Duodenal mucosa (tissue), 2 donors: ENCODE results near the gene TGFBR1.

ENCODE experiments used
- H3K27ac ChIP-seq: one replicate; pipeline ENCODE4 v1.7.0; 2013; ENCODE audit warnings: low read depth, low read length
- H3K27me3 ChIP-seq, 2 donors: one replicate each; pipeline ENCODE4 v1.7.0; 2013; ENCODE audit warnings: low read length in 2 of 2, control low read depth in 1 of 2; ENCODE audit not compliant: insufficient read depth in 2 of 2, control insufficient read depth in 1 of 2
- H3K36me3 ChIP-seq, 2 donors: one replicate each; pipeline ENCODE4 v1.7.0; 2013; ENCODE audit warnings: low read length in 2 of 2, control low read depth in 1 of 2; ENCODE audit not compliant: insufficient read depth in 2 of 2, control insufficient read depth in 1 of 2
- H3K4me1 ChIP-seq, 2 donors: one replicate each; pipeline ENCODE4 v1.7.0; 2013; ENCODE audit warnings: low read length in 2 of 2, control low read depth in 1 of 2; ENCODE audit not compliant: insufficient read depth in 2 of 2, control insufficient read depth in 1 of 2
- H3K4me3 ChIP-seq, 2 donors: one replicate each; pipeline ENCODE4 v1.7.0; 2013; ENCODE audit warnings: low read length in 2 of 2, low read depth in 1 of 2
- H3K9ac ChIP-seq, 2 donors: one replicate each; pipeline ENCODE4 v1.7.0; 2013; ENCODE audit warnings: low read length in 2 of 2, low read depth in 1 of 2
- H3K9me3 ChIP-seq, 2 donors: one replicate each; pipeline ENCODE4 v1.7.0; 2013; ENCODE audit warnings: low read length in 2 of 2, control low read depth in 1 of 2; ENCODE audit not compliant: control insufficient read depth in 1 of 2

The TGFBR1 gene

DNA sequence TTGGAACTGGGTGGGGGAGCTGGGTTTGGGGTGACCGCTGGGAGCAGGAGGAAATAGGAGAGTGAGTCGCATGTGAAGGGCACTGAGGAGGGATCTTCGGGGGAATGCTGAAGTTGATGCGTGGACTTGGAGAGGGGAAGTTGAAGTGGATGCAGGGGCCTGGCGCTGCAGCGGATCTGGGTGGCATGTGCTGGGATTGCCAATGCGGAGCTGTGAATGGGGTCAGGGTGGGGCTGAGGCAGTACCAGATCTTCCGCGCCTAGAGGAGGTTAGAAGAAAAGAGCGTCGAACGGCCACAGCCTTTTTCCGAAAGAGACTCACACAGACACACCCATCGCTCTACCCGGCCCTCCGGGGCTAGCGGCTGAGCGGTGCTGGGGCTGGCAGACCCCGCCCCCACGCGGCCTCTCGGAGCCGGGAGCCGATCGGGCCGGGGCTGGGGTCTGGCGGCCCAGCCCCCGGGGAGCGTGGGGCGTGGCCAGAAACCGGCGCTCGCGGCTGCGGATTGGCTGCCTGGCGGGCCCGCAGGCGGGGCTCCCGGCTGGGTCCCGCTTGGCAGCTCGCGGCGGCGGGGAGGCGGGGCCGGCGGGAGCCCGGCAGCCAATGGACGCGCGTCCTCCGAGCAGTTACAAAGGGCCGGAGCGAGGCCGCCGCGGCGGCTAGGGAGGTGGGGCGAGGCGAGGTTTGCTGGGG lies at the start of gene TGFBR1:
TGFBR1 (plus strand) TSS at position 655 of the 693 bp plus-strand sequence. CDS start 93 bp downstream, outside the sequence.
- no peaks in the 10 kb centered on the region for H3K27me3 ChIP-seq

DNA sequence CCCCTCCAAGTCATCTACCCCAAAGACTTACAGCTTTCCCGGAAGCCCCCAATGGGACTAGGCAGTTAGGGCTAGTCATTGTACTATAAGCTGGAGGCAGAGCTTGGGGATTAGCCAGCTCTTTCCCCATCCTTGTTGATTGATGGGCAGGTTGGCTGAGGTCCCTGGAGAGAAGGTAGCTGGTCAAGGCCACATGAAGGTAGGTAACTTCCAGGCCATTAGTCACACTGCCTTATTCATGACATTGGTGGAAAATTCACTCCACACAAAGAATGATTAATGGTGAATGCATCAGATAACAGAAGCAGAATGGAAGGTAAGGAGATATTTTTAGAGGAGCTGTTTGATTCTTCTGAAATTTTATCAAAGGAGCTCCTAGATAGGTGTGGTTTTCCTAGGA lies 49.5 kb upstream of the TGFBR1 start:
- Histone ChIP-seq H3K27me3 (no peaks in the 10 kb centered on the region), H3K36me3 (no peaks in the 10 kb centered on the region), H3K4me1 (peaks cover 0 to 33% of the 10 kb centered on the region in 2 donors), H3K27ac (no peak overlapping the region), H3K9ac (no peak overlapping the region), H3K4me3 (no peak overlapping the region), H3K9me3 (no peaks in the 10 kb centered on the region)

More for the DNA sequence above, at the start of gene TGFBR1:
- H3K9me3 ChIP-seq: no peaks in the 10 kb centered on the region
- H3K4me3 ChIP-seq: peak within 1 kb of the TSS; percentile 83 to 86
- peak within 1 kb of the TSS; percentile 77 to 82 for H3K9ac ChIP-seq
- peaks cover 39 to 52% of the 10 kb centered on the region in 2 donors for H3K4me1 ChIP-seq
- H3K27ac ChIP-seq: peak within 1 kb of the TSS; percentile 81
- no peaks in the 10 kb centered on the region for H3K36me3 ChIP-seq

DNA sequence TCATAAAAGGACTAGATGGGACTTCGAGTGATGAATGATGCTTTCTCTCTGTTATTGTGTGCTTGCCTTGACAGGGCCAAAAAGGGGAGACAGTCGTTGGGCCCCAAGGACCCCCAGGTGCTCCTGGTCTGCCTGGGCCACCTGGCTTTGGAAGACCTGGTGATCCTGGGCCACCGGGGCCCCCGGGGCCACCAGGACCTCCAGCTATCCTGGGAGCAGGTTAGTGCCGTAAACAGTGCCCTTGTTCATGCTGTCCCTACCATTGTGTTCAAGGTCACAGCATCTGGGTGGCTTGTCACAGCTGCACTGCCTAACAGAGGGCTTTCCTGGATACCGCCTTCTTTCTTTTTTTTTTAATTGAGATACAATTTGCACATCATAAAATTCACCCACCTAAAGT lies 48.7 kb upstream of the TGFBR1 start:
- no peak overlapping the region for H3K4me3 ChIP-seq
- H3K9ac ChIP-seq: no peak overlapping the region
- H3K4me1 ChIP-seq: peaks cover 0 to 33% of the 10 kb centered on the region in 2 donors
- H3K9me3 ChIP-seq: no peaks in the 10 kb centered on the region
- H3K36me3 ChIP-seq: no peaks in the 10 kb centered on the region
- H3K27ac ChIP-seq: no peak overlapping the region
- H3K27me3 ChIP-seq: no peaks in the 10 kb centered on the region

DNA sequence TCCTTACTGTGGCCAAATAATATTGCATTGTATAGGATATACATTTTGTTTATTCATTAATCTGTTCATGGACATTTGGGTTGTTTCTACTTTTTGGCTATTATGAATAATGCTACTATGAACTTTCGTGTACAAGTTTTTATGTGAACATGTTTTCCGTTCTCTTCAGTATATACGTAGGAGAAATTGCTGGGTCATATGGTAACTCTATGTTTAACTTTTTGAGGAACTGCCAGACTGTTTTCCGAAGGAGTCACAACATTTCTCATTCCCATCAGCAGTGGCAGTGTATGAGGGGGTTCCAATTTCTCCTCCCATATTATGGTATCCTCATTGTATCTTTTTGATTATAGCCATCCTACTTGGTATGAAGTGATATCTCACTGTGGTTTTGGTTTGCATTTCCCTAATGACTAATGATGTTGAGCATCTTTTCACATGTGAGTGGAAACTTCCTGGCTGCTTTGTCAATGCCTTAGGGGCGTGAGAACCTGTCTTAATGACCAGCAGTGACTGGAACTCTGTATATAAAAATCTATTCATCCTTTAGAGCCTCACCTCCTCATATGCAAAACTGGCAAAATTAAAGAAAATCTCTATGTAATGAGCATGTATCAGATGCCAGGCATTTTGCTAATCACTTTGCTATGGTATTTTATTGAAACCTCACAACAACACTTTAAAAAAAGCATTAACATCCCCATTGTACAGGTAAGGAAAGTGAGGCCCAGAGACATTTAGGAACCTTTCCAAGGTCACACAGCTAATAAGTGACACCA lies 47.8 kb upstream of the TGFBR1 start:
- Histone ChIP-seq H3K9me3 (no peaks in the 10 kb centered on the region), H3K9ac (no peak overlapping the region), H3K27ac (peak overlapping the region; percentile 22), H3K4me3 (no peak overlapping the region), H3K27me3 (no peaks in the 10 kb centered on the region), H3K4me1 (peaks cover 0 to 30% of the 10 kb centered on the region in 2 donors), H3K36me3 (no peaks in the 10 kb centered on the region)

DNA sequence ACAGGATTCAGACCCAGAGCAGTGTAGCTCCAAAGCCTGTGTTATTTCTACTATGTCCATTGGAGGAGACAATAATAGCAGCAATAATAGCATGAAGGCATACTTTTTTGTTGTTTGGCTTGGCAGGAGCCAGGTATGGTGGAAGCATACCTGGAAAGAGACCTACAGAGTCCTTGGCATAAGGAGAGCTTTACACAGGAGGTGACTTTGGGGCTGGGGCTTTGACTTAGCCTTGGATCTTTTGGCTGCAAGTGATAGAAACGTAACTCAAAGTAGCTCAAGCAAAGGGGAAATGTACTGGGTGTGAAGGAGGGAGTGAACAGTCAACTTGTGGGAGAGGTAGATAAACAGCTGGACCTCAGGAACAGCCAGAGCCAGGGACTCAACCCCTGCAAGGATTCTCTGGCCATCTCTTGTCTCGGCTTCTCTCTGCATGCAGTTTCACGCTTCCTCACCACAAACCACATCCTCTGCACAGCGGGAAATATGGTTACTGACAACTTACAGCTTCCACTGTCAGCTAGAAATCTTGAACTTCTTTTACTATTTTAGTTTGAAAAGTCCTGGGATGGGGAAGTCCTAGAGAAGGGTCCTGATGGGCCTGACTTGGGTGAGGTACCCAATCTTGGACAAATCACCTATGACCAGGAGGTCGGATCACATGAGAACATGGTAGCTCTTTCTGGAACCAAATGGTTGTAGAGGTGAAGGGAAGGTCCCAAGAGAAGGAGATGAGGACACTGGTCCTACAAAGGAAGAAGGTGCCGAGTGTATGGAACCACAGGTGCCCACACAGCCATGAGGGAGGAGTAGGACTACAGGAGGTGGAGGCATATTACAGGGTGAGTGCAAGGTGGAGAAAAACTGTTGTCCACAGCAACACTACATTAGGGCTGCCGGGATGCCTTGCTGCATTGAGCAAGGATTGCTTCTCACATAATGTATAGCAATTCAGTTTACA lies 47.0 kb upstream of the TGFBR1 start:
- no peaks in the 10 kb centered on the region for H3K9me3 ChIP-seq
- peak overlapping the region; percentile 22 for H3K27ac ChIP-seq
- H3K4me1 ChIP-seq: peaks cover 0 to 26% of the 10 kb centered on the region in 2 donors
- no peak overlapping the region for H3K9ac ChIP-seq
- H3K4me3 ChIP-seq: peak overlapping the region in 1 of 2 donors; percentile 42
- H3K36me3 ChIP-seq: no peaks in the 10 kb centered on the region
- no peaks in the 10 kb centered on the region for H3K27me3 ChIP-seq

DNA sequence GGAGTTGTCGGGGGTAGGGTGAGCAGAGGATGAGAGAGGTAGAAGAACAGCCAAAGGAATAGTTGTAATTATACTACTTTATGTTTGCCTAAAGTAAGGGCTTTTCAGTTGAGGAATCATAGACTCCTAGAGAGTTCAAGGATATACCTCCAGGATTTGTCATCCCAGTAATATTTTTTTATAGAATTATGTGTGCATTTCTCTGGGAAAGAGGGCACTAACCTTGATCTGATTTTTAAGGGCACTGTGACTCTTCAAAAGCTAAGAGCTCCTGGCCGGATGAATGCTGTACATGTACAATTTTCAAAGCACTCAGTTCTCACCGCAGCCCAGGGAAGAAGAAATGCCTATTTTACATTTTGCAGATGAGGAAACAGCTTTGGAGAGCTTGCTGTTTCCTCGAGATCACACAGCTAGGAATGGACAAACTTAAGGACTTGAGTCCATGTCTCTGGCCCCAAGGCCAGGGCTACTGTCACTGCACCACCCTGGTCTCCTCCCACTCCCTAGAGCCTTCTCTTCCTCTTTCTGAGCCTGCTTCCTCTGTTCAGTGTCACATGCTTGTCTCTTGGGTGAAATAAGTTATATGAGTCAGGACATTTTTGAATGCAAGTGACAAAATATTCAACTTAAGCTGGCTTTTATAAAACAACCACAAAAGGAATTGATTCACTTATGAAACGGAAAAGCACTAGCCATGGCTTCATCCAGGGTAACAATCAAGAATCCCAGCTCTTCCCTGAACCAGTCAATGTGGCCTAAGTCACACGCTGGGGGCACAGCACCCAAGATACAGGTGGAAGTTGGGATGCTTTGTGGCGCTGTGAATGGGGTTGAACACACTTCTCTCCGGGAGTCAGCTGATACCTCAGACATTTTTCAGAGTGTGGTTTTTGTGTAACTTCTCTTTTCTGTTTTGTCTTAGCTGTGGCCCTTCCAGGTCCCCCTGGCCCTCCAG lies 45.7 kb upstream of the TGFBR1 start:
- Histone ChIP-seq H3K4me3 (no peak overlapping the region), H3K36me3 (no peaks in the 10 kb centered on the region), H3K9me3 (no peaks in the 10 kb centered on the region), H3K27me3 (no peaks in the 10 kb centered on the region), H3K4me1 (peaks cover 8 to 20% of the 10 kb centered on the region in 2 donors), H3K9ac (no peak overlapping the region), H3K27ac (peak overlapping the region; percentile 20)

DNA sequence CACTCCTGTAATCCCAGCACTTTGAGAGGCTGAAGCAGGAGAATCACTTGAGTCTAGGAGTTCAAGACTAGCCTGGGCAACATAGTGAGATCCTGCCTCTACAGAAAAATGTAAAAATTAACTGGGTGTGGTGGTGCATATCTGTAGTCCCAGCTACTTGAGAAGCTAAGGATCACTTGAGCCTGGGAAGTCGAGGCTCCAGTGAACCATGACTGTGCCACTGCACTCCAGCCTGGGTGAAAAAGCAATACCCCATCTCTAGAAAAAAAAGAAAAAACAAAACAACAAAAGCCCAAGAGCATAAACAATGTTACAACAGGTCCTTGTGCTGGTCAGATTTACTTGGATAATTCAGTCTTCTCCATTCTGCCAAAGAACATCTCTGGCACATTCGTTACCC lies 44.3 kb upstream of the TGFBR1 start:
- no peak overlapping the region for H3K9ac ChIP-seq
- H3K4me1 ChIP-seq: peaks cover 8 to 20% of the 10 kb centered on the region in 2 donors
- H3K27ac ChIP-seq: no peak overlapping the region
- no peak overlapping the region for H3K4me3 ChIP-seq
- H3K36me3 ChIP-seq: no peaks in the 10 kb centered on the region
- no peaks in the 10 kb centered on the region for H3K9me3 ChIP-seq
- no peaks in the 10 kb centered on the region for H3K27me3 ChIP-seq

DNA sequence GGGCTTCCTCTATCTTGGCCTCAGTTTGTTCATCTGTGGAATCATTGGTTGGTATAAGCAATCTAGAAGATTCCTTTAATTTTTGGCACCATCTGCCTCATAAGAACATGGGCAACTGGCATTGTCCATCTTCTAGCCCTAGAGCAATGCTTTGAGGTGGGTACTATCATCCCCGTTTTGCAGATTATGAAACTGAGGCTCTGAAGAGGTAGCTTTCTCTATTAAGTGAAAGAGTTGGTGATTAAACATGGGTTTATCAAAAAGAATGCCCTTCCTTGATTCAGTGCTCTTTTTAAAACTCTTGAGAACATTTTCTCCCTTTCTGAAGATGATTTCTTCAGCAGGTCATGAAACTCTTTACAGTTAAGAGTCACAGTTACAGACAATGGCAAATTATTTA lies 42.4 kb upstream of the TGFBR1 start:
- no peak overlapping the region for H3K27ac ChIP-seq
- no peaks in the 10 kb centered on the region for H3K9me3 ChIP-seq
- H3K27me3 ChIP-seq: no peaks in the 10 kb centered on the region
- H3K9ac ChIP-seq: no peak overlapping the region
- no peak overlapping the region for H3K4me3 ChIP-seq
- no peaks in the 10 kb centered on the region for H3K36me3 ChIP-seq
- peaks cover 8 to 18% of the 10 kb centered on the region in 2 donors for H3K4me1 ChIP-seq

DNA sequence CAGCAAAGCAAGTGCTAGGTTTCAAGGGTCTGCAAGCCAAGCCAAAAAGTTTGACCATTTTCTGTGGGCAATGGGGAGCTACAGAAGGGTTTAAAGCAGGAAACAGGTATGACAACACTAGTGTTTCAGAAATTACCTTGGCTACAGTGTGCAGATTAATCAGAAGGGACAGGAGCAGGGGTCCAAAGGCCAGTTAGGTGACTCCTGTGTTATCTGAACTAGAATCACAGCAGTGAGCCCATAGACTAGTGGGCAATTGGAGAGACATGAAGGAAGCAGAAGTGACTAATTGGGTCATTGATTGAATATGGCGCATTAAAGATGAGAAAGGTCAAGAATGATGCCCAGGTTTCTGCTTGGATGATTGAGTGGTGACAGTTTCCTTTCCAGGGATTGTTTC lies 41.4 kb upstream of the TGFBR1 start:
- Histone ChIP-seq H3K9me3 (no peaks in the 10 kb centered on the region), H3K27ac (no peak overlapping the region), H3K27me3 (no peaks in the 10 kb centered on the region), H3K9ac (no peak overlapping the region), H3K4me3 (no peak overlapping the region), H3K4me1 (peaks cover 8% of the 10 kb centered on the region in 2 donors), H3K36me3 (no peaks in the 10 kb centered on the region)
